ENCODE results near the gene CFAP299.

Gene CFAP299

GRCh38 chr4:80568891-80569290 is 233.4 kb downstream of the CFAP299 start:
- H3K36me3 ChIP-seq (ENCODE audit: control insufficient read depth in 1 of 2, insufficient read depth in 2 of 2, low read length in 2 of 2): no peaks in the 10 kb centered on the region
- H3K9me3 ChIP-seq (ENCODE audit: control insufficient read depth in 1 of 2, low read length in 2 of 2): no peaks in the 10 kb centered on the region
- H3K4me1 ChIP-seq (ENCODE audit: control insufficient read depth in 1 of 2, insufficient read depth in 2 of 2, low read length in 2 of 2): no peaks in the 10 kb centered on the region
- no peak overlapping the region for H3K27ac ChIP-seq (ENCODE audit: low read length)
- H3K4me3 ChIP-seq (ENCODE audit: low read depth in 1 of 2, low read length in 2 of 2): no peak overlapping the region
- no peaks in the 10 kb centered on the region for H3K27me3 ChIP-seq (ENCODE audit: low read depth, low read length)

GRCh38 chr4:80576796-80577195 is 241.3 kb downstream of the CFAP299 start:
- H3K27me3 ChIP-seq (ENCODE audit: low read depth, low read length): no peaks in the 10 kb centered on the region
- H3K4me1 ChIP-seq (ENCODE audit: control insufficient read depth in 1 of 2, insufficient read depth in 2 of 2, low read length in 2 of 2): no peaks in the 10 kb centered on the region
- H3K4me3 ChIP-seq (ENCODE audit: low read depth in 1 of 2, low read length in 2 of 2): no peak overlapping the region
- H3K9me3 ChIP-seq (ENCODE audit: control insufficient read depth in 1 of 2, low read length in 2 of 2): no peaks in the 10 kb centered on the region
- no peaks in the 10 kb centered on the region for H3K36me3 ChIP-seq (ENCODE audit: control insufficient read depth in 1 of 2, insufficient read depth in 2 of 2, low read length in 2 of 2)
- H3K27ac ChIP-seq (ENCODE audit: low read length): no peak overlapping the region

GRCh38 chr4:80578001-80578400 is 242.5 kb downstream of the CFAP299 start:
- no peaks in the 10 kb centered on the region for H3K4me1 ChIP-seq (ENCODE audit: control insufficient read depth in 1 of 2, insufficient read depth in 2 of 2, low read length in 2 of 2)
- H3K27ac ChIP-seq (ENCODE audit: low read length): no peak overlapping the region
- no peaks in the 10 kb centered on the region for H3K36me3 ChIP-seq (ENCODE audit: control insufficient read depth in 1 of 2, insufficient read depth in 2 of 2, low read length in 2 of 2)
- no peaks in the 10 kb centered on the region for H3K27me3 ChIP-seq (ENCODE audit: low read depth, low read length)
- H3K4me3 ChIP-seq (ENCODE audit: low read depth in 1 of 2, low read length in 2 of 2): no peak overlapping the region
- no peaks in the 10 kb centered on the region for H3K9me3 ChIP-seq (ENCODE audit: control insufficient read depth in 1 of 2, low read length in 2 of 2)

GRCh38 chr4:80585542-80585941 is 250.0 kb downstream of the CFAP299 start:
- Histone ChIP-seq H3K27me3 (ENCODE audit: low read depth, low read length) (no peaks in the 10 kb centered on the region), H3K9me3 (ENCODE audit: control insufficient read depth in 1 of 2, low read length in 2 of 2) (no peaks in the 10 kb centered on the region), H3K27ac (ENCODE audit: low read length) (no peak overlapping the region), H3K4me1 (ENCODE audit: control insufficient read depth in 1 of 2, insufficient read depth in 2 of 2, low read length in 2 of 2) (no peaks in the 10 kb centered on the region), H3K36me3 (ENCODE audit: control insufficient read depth in 1 of 2, insufficient read depth in 2 of 2, low read length in 2 of 2) (no peaks in the 10 kb centered on the region), H3K4me3 (ENCODE audit: low read depth in 1 of 2, low read length in 2 of 2) (no peak overlapping the region)

GRCh38 chr4:80586716-80587115 is 251.2 kb downstream of the CFAP299 start:
- Histone ChIP-seq H3K27me3 (ENCODE audit: low read depth, low read length) (no peaks in the 10 kb centered on the region), H3K4me1 (ENCODE audit: control insufficient read depth in 1 of 2, insufficient read depth in 2 of 2, low read length in 2 of 2) (no peaks in the 10 kb centered on the region), H3K9me3 (ENCODE audit: control insufficient read depth in 1 of 2, low read length in 2 of 2) (no peaks in the 10 kb centered on the region), H3K27ac (ENCODE audit: low read length) (no peak overlapping the region), H3K36me3 (ENCODE audit: control insufficient read depth in 1 of 2, insufficient read depth in 2 of 2, low read length in 2 of 2) (no peaks in the 10 kb centered on the region), H3K4me3 (ENCODE audit: low read depth in 1 of 2, low read length in 2 of 2) (no peak overlapping the region)

GRCh38 chr4:80587871-80588385 is 252.4 kb downstream of the CFAP299 start:
- Histone ChIP-seq H3K9me3 (ENCODE audit: control insufficient read depth in 1 of 2, low read length in 2 of 2) (no peaks in the 10 kb centered on the region), H3K27me3 (ENCODE audit: low read depth, low read length) (no peaks in the 10 kb centered on the region), H3K27ac (ENCODE audit: low read length) (no peak overlapping the region), H3K4me3 (ENCODE audit: low read depth in 1 of 2, low read length in 2 of 2) (no peak overlapping the region), H3K36me3 (ENCODE audit: control insufficient read depth in 1 of 2, insufficient read depth in 2 of 2, low read length in 2 of 2) (no peaks in the 10 kb centered on the region), H3K4me1 (ENCODE audit: control insufficient read depth in 1 of 2, insufficient read depth in 2 of 2, low read length in 2 of 2) (no peaks in the 10 kb centered on the region)

- no peaks in the 10 kb centered on the region for H3K36me3 ChIP-seq (ENCODE audit: control insufficient read depth in 1 of 2, insufficient read depth in 2 of 2, low read length in 2 of 2)
- no peaks in the 10 kb centered on the region for H3K9me3 ChIP-seq (ENCODE audit: control insufficient read depth in 1 of 2, low read length in 2 of 2)
Observed at GRCh38 chr4:80592950-80593349, 257.4 kb downstream of the CFAP299 start.

GRCh38 chr4:80594701-80595100 is 259.2 kb downstream of the CFAP299 start:
- no peaks in the 10 kb centered on the region for H3K9me3 ChIP-seq (ENCODE audit: control insufficient read depth in 1 of 2, low read length in 2 of 2)

More at GRCh38 chr4:80592950-80593349, 257.4 kb downstream of the CFAP299 start:
- no peak overlapping the region for H3K27ac ChIP-seq (ENCODE audit: low read length)
- no peaks in the 10 kb centered on the region for H3K4me1 ChIP-seq (ENCODE audit: control insufficient read depth in 1 of 2, insufficient read depth in 2 of 2, low read length in 2 of 2)
- no peak overlapping the region for H3K4me3 ChIP-seq (ENCODE audit: low read depth in 1 of 2, low read length in 2 of 2)
- no peaks in the 10 kb centered on the region for H3K27me3 ChIP-seq (ENCODE audit: low read depth, low read length)

GRCh38 chr4:80608281-80608980 is 272.9 kb downstream of the CFAP299 start:
- Histone ChIP-seq H3K4me3 (ENCODE audit: low read depth in 1 of 2, low read length in 2 of 2) (no peak overlapping the region), H3K27ac (ENCODE audit: low read length) (no peak overlapping the region), H3K9me3 (ENCODE audit: control insufficient read depth in 1 of 2, low read length in 2 of 2) (no peaks in the 10 kb centered on the region), H3K36me3 (ENCODE audit: control insufficient read depth in 1 of 2, insufficient read depth in 2 of 2, low read length in 2 of 2) (no peaks in the 10 kb centered on the region), H3K27me3 (ENCODE audit: low read depth, low read length) (no peaks in the 10 kb centered on the region), H3K4me1 (ENCODE audit: control insufficient read depth in 1 of 2, insufficient read depth in 2 of 2, low read length in 2 of 2) (no peaks in the 10 kb centered on the region)

More at GRCh38 chr4:80594701-80595100, 259.2 kb downstream of the CFAP299 start:
- Histone ChIP-seq H3K4me3 (ENCODE audit: low read depth in 1 of 2, low read length in 2 of 2) (no peak overlapping the region), H3K4me1 (ENCODE audit: control insufficient read depth in 1 of 2, insufficient read depth in 2 of 2, low read length in 2 of 2) (no peaks in the 10 kb centered on the region), H3K36me3 (ENCODE audit: control insufficient read depth in 1 of 2, insufficient read depth in 2 of 2, low read length in 2 of 2) (no peaks in the 10 kb centered on the region), H3K27ac (ENCODE audit: low read length) (no peak overlapping the region), H3K27me3 (ENCODE audit: low read depth, low read length) (no peaks in the 10 kb centered on the region)

- H3K27me3 ChIP-seq (ENCODE audit: low read depth, low read length): no peaks in the 10 kb centered on the region
- H3K4me1 ChIP-seq (ENCODE audit: control insufficient read depth in 1 of 2, insufficient read depth in 2 of 2, low read length in 2 of 2): no peaks in the 10 kb centered on the region
- H3K36me3 ChIP-seq (ENCODE audit: control insufficient read depth in 1 of 2, insufficient read depth in 2 of 2, low read length in 2 of 2): no peaks in the 10 kb centered on the region
- H3K27ac ChIP-seq (ENCODE audit: low read length): no peak overlapping the region
- no peaks in the 10 kb centered on the region for H3K9me3 ChIP-seq (ENCODE audit: control insufficient read depth in 1 of 2, low read length in 2 of 2)
- no peak overlapping the region for H3K4me3 ChIP-seq (ENCODE audit: low read depth in 1 of 2, low read length in 2 of 2)
Observed at GRCh38 chr4:80610199-80610598, 274.7 kb downstream of the CFAP299 start.

GRCh38 chr4:80610845-80611677 is 275.5 kb downstream of the CFAP299 start:
- Histone ChIP-seq H3K4me1 (ENCODE audit: control insufficient read depth in 1 of 2, insufficient read depth in 2 of 2, low read length in 2 of 2) (no peaks in the 10 kb centered on the region), H3K9me3 (ENCODE audit: control insufficient read depth in 1 of 2, low read length in 2 of 2) (no peaks in the 10 kb centered on the region), H3K4me3 (ENCODE audit: low read depth in 1 of 2, low read length in 2 of 2) (no peak overlapping the region), H3K27me3 (ENCODE audit: low read depth, low read length) (no peaks in the 10 kb centered on the region), H3K36me3 (ENCODE audit: control insufficient read depth in 1 of 2, insufficient read depth in 2 of 2, low read length in 2 of 2) (no peaks in the 10 kb centered on the region), H3K27ac (ENCODE audit: low read length) (no peak overlapping the region)
